HG02870 (cell line): ENCODE measurements around the gene DYNLL2.
"Not testable (repeated sequence)": the region's sequence is repeated elsewhere in the genome, so short reads cannot be mapped to it uniquely, and the experiment has no call there.

Experiments
- ATAC-seq: cut with Tn5 transposase; IDR thresholded peaks from one replicate; pipeline ENCODE4 v1.9.1; 2021; ENCODE audit warnings: mild to moderate bottlenecking, moderate library complexity; ENCODE audit not compliant: unreplicated experiment

Gene DYNLL2

DNA sequence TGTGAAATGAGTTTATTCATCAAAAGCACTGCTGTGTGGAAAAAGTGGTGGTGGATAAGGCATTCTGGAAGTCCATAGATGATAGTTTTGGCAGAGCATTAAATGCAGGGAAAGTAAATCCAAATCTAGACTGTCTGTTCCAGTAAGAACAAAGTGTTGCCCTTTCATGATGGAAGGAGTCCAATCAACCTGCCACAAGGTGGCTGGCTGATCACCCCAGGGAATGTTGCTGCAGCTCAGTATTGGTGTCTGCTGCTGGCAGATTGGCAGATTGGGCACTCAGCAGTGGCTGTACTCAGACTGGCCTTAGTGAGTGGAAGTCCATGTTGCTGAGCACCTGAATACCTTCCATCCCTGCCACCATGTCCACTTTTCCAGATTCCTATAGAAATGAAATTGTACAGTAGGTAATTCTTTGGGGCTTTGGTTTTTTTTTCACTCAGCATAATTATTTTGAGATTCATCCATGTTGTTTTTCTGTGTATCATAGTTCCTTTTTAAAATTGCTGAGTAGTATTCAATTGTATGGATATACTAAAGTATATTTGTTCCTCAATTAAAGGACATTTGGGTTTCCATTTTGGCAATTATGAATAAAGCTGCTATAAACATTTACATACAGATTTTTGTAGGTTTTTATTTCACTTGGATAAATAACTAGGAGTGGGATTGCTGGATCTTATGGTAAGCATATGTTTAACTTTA, 14.3 kb downstream of the DYNLL2 start:
- ATAC-seq: no peak

DNA sequence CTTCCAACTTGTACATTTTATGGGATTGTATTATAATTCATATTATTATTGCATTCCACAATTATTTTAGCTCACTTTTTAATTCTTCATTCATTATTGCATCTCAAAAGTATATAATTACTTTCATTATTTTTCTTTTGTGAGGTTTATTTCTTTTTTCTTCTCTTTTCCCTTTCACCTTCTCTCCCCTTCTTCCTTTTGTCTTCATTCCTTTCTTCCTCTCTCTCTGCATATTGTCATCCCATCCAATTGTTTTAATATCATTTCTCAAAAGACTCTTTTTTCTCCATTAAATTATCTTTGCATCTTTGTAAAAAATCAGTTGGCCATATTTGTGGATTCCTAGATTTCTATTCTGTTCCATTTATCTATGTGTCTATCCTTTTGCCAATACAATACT, 17.3 kb downstream of the DYNLL2 start:
- no peak for ATAC-seq

GRCh38 chr17:58101898-58102297, 18.7 kb downstream of the DYNLL2 start:
- not testable (repeated sequence) for ATAC-seq

DNA sequence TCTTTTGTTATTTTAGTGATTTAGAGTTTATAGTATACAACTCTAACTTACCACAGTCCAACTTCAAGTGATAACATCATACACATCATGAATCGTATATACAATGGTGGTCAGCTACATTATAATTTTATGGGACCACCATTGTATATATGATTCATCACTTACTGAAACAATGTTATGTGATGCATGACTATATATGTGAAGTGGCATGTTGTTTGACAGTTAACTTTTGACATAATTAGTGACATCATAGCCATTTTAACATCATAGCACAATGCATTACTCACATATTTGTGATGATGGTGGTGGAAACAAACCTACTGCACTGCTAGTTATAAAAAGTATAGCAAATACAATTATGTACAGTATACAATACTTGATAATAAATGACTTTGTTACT, 21.9 kb downstream of the DYNLL2 start:
- no peak for ATAC-seq

- no peak for ATAC-seq
These were observed 24.1 kb downstream of the DYNLL2 start for GRCh38 chr17:58107306-58107705.

GRCh38 chr17:58109197-58109596, 26.0 kb downstream of the DYNLL2 start:
- no peak for ATAC-seq

DNA sequence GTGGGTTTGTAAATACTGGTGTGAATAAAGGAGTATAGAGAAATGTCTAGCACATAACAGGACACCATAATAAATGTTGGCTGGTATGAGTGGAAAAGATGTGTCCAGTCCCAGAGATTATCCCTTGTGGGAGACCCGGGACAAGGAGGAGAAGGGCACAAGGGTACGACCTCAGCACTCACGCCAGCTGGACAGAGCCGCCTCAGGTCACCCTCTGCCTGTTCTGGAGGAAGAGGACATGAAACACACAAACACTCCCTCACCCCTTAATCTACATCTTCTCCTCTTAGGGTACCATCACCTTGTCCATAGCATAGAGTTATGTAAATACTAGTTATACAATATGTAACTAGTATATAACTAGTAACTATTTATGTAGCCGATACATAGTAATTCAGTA, 26.8 kb downstream of the DYNLL2 start:
- ATAC-seq: no peak

GRCh38 chr17:58111676-58112075, 28.5 kb downstream of the DYNLL2 start:
- ATAC-seq: no peak

DNA sequence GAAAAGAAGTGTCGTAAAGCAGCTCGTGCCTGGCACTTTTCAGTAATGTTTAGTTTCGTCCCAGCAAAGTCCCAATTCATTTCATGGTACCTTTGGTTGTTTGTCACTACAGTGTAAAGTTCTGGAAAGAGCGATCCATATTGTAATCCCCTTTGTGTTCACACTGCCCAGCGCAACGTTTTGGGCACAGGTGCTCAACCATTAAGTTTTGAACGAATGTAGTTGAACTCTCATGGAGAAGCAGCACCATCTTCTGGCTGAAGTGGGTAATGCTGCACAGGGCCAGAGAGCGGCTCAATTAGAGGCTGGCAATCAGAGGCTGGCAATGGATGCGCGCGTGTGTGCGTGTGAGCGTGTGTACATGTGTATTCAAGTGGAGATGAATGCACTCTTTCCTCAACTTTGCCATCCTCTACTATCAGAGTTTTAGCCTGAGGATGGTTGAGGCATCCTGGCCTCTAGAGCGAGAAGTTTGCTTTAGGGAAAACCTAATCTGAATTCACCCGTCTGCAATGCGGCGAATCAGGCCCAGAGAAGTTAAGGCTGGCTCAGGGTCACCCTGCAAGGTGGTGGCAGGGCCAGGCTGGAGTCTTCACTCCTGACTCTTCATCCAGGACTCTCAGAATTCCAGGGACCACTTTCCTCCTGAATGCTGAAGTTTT, 29.9 kb downstream of the DYNLL2 start:
- ATAC-seq: no peak

- no peak for ATAC-seq
These were observed 30.7 kb downstream of the DYNLL2 start for GRCh38 chr17:58113947-58114346.

GRCh38 chr17:58117382-58117781, 34.2 kb downstream of the DYNLL2 start:
- no peak for ATAC-seq

DNA sequence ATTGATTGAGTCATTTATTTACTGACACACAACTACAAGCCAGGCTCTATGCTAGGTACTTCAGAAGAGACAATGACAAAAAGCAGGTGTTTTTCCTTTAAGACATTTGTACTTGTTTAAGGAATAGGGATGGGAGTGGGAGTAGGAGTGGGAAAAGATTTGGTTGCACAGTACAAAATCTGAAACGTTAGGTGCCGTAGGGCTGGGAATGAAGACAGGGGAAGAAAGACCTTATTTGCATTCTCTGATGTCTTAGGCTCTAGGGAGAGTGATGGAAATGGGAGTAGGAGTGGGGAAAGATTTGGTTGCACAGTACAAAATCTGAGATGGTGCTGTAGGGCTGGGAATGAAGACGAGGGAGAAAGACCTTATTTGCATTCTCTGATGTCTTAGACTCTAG, 36.3 kb downstream of the DYNLL2 start:
- ATAC-seq: no peak

DNA sequence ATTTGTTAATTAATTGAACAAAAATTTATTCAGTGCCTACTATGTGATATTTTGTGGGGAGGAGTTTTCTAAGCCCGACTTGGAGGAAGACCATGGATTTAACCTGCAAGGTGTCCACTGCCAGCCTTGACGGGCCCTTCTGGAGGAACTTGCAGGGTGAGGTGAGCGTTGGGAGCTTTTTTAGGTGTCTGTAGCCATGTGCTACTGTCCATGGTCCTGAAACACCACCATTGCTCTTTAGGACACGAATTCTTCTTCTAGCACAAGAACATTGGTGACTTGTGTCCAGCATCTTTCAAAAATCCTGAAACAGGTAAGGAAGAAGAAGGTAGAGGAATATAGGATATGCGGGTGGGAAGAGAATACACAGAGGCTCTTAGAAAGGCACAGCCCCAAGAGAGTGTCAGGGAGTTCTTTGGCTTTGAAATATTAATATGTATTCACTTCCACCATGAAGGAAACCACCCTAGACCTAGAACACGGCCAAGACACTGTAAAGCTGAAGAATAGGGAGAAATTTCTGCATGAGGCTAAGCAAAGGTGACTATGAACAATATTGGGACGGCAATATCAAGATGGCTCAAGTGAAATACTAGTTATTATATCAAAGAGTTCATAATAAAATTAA, 37.1 kb downstream of the DYNLL2 start:
- ATAC-seq: no peak

DNA sequence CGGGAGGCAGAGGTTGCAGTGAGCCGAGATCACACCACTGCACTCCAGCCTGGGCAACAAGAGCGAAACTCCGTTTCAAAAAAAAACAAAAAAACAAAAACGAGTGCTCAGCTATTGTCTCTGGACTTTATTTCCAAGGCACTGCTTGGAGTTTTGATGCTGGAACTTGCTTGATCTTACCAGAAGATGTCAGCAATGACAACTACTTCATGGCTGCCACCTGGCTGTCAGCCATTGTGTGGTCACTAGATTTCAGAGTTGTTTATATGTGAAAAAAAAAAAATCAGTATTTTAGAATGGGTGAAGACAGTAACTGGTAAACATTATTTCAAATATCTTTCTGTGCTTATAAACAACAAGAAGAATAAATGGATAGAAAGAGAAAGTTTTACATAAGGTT, 38.7 kb downstream of the DYNLL2 start:
- no peak for ATAC-seq

DNA sequence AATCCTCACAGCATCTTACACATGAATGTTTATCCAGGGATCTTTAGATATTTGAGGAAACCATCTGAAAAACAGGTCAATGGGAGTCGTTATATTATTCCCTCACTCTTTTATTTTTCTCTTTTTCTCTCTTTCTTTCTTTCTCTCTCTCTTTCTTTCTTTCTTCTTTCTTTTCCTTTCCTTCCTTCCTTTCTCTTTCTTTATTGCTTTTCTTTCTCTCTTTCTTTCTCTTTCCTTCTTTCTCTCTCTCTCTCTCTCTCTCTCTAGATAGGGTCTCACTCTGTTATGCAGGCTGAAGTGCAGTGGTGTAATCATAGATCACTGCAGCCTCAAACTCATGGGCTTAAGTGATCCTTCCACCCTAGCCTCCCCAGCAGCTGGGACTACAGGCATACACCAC, 44.6 kb downstream of the DYNLL2 start:
- no peak for ATAC-seq

DNA sequence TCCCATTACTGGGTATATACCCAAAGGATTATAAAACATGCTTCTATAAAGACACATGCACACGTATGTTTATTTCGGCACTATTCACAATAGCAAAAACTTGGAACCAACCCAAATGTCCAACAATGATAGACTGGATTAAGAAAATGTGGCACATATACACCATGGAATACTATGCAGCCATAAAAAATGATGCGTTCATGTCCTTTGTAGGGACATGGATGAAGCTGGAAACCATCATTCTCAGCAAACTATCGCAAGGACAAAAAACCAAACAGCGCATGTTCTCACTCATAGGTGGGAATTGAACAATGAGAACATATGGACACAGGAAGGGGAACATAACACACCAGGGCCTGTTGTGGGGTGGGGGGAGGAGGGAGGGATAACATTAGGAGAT, 49.5 kb downstream of the DYNLL2 start:
- not testable (repeated sequence) for ATAC-seq

- no peak for ATAC-seq
These were observed 53.6 kb downstream of the DYNLL2 start for GRCh38 chr17:58136669-58137279.

DNA sequence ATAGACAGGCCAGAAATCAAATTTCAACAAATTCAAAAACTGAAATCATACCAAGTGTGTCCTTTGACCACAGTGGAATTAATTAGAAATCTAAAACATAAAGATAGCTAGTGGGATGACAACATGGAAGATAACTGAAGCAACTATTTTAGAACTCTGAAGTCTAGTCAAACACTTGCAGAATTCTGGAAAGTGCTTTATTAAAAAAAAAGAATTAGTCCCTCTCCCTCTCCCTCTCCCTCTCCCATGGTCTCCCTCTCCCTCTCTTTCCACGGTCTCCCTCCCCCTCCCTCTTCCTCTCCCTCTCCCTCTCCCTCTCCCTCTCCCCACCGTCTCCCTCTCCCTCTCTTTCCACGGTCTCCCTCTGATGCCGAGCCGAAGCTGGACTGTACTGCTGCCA, 58.3 kb downstream of the DYNLL2 start:
- ATAC-seq: no peak

GRCh38 chr17:58143335-58143734, 60.1 kb downstream of the DYNLL2 start:
- not testable (repeated sequence) for ATAC-seq

DNA sequence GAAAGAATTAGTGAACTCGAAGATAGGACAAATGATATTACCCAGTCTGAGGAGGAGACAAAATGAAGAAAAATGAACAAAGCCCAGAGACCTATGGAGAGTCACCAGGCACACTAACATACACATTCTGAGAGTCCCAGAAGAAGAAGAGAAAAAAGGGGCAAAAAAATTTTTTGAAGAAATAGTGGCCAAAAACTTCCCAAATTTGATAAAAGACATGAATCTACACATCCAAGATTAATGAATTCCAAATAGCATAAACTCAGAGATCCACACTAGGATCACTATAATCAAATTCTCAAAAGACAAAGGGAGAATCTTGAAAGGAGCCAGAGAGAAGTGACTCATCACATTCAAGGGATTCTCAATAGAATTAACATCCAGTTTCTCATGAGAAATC, 61.6 kb downstream of the DYNLL2 start:
- no peak for ATAC-seq
